Heart left ventricle (tissue), 13 donors: ENCODE measurements around the gene FGF10.

Experiments
- CTCF ChIP-seq, 12 donors: fragments of 200-600 bp; sonication (generic) in 4 of 12; IDR thresholded peaks; one replicate each; pipeline versions ENCODE4 v1.5.0 to v1.8.0; 2018 to 2022; ENCODE audit warnings: antibody characterized with exemption in 12 of 12, mild to moderate bottlenecking in 5 of 12
- POLR2A ChIP-seq, 2 donors: fragments of 450-650 bp; IDR thresholded peaks; one replicate each; pipeline ENCODE4 v1.6.1; 2017; ENCODE audit warnings: antibody characterized with exemption in 2 of 2, mild to moderate bottlenecking in 2 of 2, moderate library complexity in 2 of 2
- donor health status: ischemic (EF 13 %, LVEDD 7.1; RV severe dilation, severe dysfunction).
- donor health status: DM: no; HTN: yes; CAD: no.
- donor health status: DM: no; HTN: no; CAD: no.
- donor health status: ischemic (EF 25% LVEDD 6.9; RV normal size, moderate dysfunction).
- donor health status: ischemic (EF 25% LVEDD 5.7; RV mildly dilated, moderate dysfunction).
- donor health status: ischemic (EF 35%, LVEDD 5.7; RV mildly dilated, moderate dysfunction).
- donor health status: nonischemic (EF 11% LVEDD 7.7; RV severe dilation, severe dysfunction).
- donor health status: DM: yes; HTN: yes; CAD: no.
- donor health status: PGD.
- donor health status: ischemic (EF 29% LVEDD 5.4; RV normal size, mild dysfunction).
- donor health status: nonischemic (EF 23%, LVEDD 6.1; RV moderate dilation, normal function).

GRCh38 chr5:44300551-44300950 lies 88.7 kb downstream of the FGF10 start:
- TF ChIP-seq POLR2A (IDR thresholded peaks at IDR 0.05) (no peak), CTCF (IDR thresholded peaks at IDR 0.05) (no peak)
